HG03025 (cell line): Measurements from ENCODE around the gene ICAM4.

Source experiments
- ATAC-seq: cut with Tn5 transposase; IDR thresholded peaks from one replicate; pipeline ENCODE4 v1.9.1; 2021; ENCODE audit warnings: mild to moderate bottlenecking, moderate library complexity; ENCODE audit not compliant: unreplicated experiment, low FRiP score

Gene ICAM4

GRCh38 chr19:10289836-10290356, 3.1 kb downstream of the ICAM4 start, which contains the start of gene ICAM5:
Gene ICAM5, plus strand, starts transcription at chr19:10289952. Its CDS starts 92 bp downstream, at chr19:10290044.
- ATAC-seq, result no peak

- ATAC-seq, result no peak
Measured at GRCh38 chr19:10290357-10290875, 3.7 kb downstream of the ICAM4 start.

- no peak for ATAC-seq
Measured at GRCh38 chr19:10290876-10291553, 4.3 kb downstream of the ICAM4 start.

- no peak for ATAC-seq
Measured at GRCh38 chr19:10291554-10292205, 4.9 kb downstream of the ICAM4 start.

- ATAC-seq, result peak; percentile 47
Measured at GRCh38 chr19:10292206-10292788, 5.5 kb downstream of the ICAM4 start.

- no peak for ATAC-seq
Measured at GRCh38 chr19:10292789-10293636, 6.3 kb downstream of the ICAM4 start.

GRCh38 chr19:10293637-10294367, 7.0 kb downstream of the ICAM4 start:
- no peak for ATAC-seq

- no peak for ATAC-seq
Measured at GRCh38 chr19:10294368-10294697, 7.6 kb downstream of the ICAM4 start.

- ATAC-seq, result no peak
Measured at GRCh38 chr19:10295305-10295846, 8.6 kb downstream of the ICAM4 start.

GRCh38 chr19:10295847-10296591, 9.3 kb downstream of the ICAM4 start:
- ATAC-seq, result no peak

- ATAC-seq, result no peak
Measured at GRCh38 chr19:10299545-10300458, 13.0 kb downstream of the ICAM4 start.

GRCh38 chr19:10305139-10305806, 18.5 kb downstream of the ICAM4 start:
- no peak for ATAC-seq

- no peak for ATAC-seq
Measured at GRCh38 chr19:10306327-10306726, 19.6 kb downstream of the ICAM4 start.

- ATAC-seq, result no peak
Measured at GRCh38 chr19:10309423-10309822, 22.7 kb downstream of the ICAM4 start, which contains the start of gene ZGLP1. Gene ZGLP1, minus strand, starts transcription at chr19:10309815.

GRCh38 chr19:10315335-10316214, 28.8 kb downstream of the ICAM4 start, which contains the start of gene FDX2:
Gene FDX2, minus strand, starts transcription at chr19:10316015. Its CDS starts 19 bp downstream, at chr19:10315996.
- no peak for ATAC-seq
